ENCODE measurements around the gene FYCO1.

DNA sequence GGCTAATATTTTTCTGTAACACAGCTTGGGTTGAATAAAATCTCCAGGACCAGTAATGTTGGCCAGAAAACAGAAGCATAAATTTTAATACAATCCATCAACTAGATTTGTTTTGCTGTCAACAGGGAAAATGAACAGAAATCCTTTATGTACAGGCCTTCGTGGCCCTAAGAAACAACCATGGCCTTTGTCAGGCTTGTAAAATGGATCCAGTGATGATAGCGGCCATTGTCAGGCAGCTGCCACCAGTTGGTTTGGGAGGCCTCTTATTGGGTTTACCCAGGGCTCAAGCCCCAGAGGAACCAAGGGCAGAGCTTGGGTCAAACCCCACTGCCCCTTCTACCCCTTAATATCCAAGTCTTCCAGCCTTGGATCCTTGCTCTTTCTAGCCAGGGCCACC lies 5.6 kb upstream of the FYCO1 start:
- no peak for TF ChIP-seq CTCF (IDR thresholded peaks at IDR 0.05 in 8 of 11, conservative IDR thresholded peaks at IDR 0.05 in 3 of 11)
- TF ChIP-seq POLR2AphosphoS5 (IDR thresholded peaks at IDR 0.05) = no peak
- no peak for TF ChIP-seq POLR2A (IDR thresholded peaks at IDR 0.05)
